Hepatocyte (in vitro differentiated cells): ENCODE measurements around the gene CAT.

Experiments used
- CTCF ChIP-seq: fragments of 200-600 bp; sonication (generic); IDR thresholded peaks from 2 replicates; pipeline ENCODE4 v1.5.1; 2016; ENCODE audit warnings: antibody characterized with exemption, mild to moderate bottlenecking; ENCODE audit not compliant: poor library complexity
- EZH2 ChIP-seq: fragments of 200-600 bp; sonication (generic); IDR thresholded peaks from 2 replicates; pipeline ENCODE4 v1.6.1; 2016; ENCODE audit warnings: antibody characterized with exemption, mild to moderate bottlenecking, borderline replicate concordance
- EZH2phosphoT487 ChIP-seq: fragments of 200-600 bp; sonication (generic); IDR thresholded peaks from one replicate; pipeline ENCODE4 v1.6.1; 2018; ENCODE audit warnings: antibody characterized with exemption, mild to moderate bottlenecking, low read depth, moderate library complexity; ENCODE audit not compliant: unreplicated experiment, severe bottlenecking

DNA sequence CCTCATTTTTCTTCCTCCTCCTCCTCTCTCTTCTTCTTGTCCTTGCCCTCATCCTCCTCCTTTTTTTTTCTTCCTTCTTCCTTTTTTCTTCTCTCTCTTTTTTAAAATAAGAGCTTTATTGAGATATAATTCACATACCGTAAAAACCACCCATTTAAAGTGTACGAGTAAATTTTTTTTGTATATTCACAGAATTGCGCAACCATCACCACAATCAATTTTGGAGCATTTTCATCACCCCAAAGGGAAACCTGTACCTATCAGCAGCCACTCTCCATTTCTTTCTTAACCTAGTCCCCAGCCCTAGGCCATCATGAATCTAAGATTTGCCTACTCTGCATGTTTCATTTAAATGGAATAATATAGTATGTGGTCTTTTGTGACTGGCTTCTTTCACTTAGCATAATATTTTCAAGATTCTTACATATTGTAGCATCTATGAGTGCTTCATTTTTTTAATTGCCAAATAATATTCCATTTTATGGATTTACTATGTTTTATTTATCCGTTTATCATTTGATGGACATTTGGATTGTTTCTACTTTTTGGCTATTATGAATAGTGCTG is 35.0 kb downstream of the CAT start:
- no peak for TF ChIP-seq CTCF
- TF ChIP-seq EZH2, result no peak
- no peak for TF ChIP-seq EZH2phosphoT487
